Endometrial microvascular endothelial cells (primary cell): ENCODE measurements around the gene SNX32. TPM values are rescaled to one million over a fixed set of nuclear protein-coding genes. Genes with fewer than 3 reads are reported as not detected.

Experiments used
- in situ Hi-C: cut with HindIII; loops from 2 replicates; pipeline ENCODE4 v1.10.0; 2017; ENCODE audit warnings: low sequenced_read_pairs, low pct_unique_long_range_greater_than_20kb; ENCODE audit errors: inconsistent ontology term
- total RNA-seq: library from RNA; depleted of rRNA; stranded (reverse); fragments of >200 nt; gene quantifications from one replicate; pipeline ENCODE4 v1.2.3, GENCODE V29; 2015; ENCODE audit errors: inconsistent ontology term

The SNX32 gene
- total RNA-seq = not detected

DNA sequence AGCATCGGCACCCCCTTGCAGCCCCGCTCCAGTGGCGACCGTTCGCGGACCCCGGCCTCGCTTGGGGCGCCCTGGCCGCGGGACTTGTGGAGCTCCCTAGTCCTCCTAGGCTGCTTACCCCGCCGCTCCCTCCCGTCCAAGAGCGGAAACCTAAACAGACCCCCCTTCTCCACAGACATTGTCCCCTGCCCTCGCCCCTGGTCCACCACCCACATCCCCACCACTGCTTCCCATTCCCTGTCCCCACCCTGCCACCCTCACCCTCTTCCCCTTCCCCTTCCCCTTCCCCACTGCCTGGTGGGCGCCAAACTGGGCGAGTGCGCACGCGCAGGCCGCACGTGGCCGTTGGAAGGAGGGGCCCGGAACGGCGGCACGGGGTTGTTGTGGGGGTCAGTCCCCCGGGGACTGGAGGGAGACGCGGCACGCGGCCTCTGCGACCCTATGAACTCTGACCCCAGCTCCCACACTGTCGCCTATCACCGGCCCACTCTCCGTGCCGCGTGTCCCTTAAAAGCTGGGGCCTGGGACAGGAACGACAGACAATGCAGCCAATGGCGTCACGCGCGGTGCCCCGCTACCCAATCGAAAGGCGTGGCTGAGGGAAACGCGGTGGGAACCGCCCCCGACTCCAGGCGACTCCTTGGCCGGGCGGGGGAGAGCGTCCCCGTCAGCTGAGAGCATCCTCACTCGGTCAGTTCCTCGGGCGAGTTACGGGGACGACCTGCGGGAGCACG, at the start of gene SNX32:
TSS of gene SNX32 (plus strand) at position 667 of the 734 bp plus-strand sequence. CDS start 103 bp downstream, outside the sequence.
- in situ Hi-C loops = no loop called here

GRCh38 chr11:65785319-65786007, 48.3 kb upstream of the SNX32 start:
- in situ Hi-C loops = no loop called here

DNA sequence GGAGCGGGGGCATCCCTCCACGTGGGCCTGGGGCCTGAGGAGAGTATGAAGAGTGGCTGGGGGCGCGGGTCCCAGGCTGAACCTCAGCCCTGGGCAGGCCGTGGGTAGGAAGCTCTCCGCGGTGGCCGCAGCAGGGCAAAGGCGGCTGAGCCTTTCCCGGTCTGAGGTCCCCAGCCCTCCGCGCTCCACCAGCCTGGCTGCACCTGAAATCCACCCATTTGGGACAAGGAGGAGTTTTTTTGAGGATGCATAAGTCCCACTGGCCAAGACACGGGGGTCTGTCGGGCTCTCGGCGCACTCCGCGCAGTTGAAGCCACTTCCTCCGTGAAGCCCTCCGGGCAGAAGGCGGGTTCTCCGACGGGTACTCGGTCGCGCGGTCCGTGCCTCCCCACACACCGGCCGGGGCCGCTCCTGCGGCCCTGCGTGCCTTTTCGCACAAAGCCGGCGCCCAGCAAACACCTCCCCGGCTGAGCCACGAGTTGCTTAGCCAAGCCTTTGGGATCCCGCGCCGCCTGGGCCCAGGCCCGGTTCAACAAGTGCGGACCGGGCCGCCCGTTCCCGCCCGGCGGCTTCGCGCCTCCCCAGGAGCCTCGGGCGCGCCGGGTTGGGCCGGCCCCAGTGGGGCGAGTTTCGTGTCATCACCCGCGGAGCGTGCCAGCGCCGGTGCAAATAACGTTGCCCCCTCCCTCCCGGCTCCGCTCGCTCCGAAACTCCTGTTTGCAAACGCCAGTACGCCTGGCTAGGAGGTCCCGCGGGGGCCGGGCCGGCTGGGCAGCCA, 47.6 kb upstream of the SNX32 start:
- in situ Hi-C loops = no loop called here

GRCh38 chr11:65786786-65787636, 46.8 kb upstream of the SNX32 start, which contains the start of gene OVOL1:
TSS of gene OVOL1 (plus strand) at chr11:65787063. CDS start at chr11:65787374, 311 bp downstream.
- in situ Hi-C loops = no loop called here

DNA sequence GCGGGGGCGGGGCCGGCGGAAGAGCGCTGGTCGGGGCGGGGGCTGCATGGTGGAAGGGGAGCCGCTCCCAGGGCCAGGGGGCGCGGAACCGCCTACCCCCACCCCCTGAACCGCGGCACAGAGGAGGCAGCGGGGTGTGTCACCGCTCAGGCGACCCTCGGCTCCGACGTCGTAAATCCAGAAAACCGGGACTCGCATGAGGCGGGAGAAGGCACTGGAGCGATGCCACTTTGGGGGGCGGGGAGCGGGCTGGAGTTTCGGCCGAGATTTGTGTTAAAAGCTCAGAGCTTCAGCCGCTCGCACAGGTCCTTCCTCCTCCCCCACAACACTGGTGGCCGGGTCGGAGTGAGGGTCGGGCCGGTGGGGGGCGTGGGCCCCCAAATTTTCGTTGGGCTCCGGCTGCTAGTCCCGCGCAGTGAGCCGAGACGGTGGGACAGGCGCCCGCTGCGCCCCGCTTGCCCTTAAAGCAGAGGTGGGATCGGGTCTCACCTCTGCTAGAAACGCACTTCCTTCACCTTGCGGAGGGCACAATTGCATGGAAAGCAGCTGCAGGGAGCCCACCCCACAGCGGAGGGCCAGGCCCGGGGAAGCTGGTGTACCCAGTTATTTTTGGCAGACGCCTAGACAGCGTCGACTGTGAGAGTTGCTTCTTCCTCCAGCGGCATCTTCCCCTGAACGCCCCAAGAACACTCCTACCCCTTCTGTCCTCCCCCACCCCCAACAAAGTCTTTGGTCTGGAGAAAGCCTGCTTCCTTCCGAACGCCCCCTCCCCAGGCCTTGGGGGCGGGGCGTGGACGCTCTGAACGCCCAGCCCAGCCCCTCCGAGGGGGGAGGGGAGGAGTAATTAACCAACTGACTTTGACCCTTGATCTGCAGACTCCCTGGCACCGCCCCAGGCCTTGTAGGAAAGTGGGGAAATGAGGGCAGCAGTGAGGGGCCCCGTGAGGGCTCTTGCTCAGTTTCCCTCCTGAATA, 45.8 kb upstream of the SNX32 start:
- in situ Hi-C loops = no loop called here

DNA sequence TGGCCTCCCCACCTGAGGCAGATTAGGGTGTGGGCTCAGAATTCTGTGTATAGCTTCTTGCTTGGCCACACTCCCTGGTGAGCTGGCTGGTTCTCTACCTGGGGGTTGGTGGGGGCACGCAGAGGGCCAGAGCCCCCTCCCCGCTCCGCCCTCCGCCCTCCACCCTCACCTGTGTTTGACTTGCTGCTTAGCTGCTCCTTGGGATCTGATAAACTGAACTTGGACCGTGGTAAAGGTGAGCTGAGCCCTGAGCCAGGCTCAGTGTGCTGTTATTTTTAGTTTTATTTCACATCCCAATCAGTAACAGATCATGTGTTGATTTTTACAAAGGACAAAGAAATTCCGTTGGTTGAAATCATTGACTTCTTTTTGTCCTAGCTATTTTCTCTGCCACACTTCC, 44.9 kb upstream of the SNX32 start:
- in situ Hi-C loops = no loop called here

DNA sequence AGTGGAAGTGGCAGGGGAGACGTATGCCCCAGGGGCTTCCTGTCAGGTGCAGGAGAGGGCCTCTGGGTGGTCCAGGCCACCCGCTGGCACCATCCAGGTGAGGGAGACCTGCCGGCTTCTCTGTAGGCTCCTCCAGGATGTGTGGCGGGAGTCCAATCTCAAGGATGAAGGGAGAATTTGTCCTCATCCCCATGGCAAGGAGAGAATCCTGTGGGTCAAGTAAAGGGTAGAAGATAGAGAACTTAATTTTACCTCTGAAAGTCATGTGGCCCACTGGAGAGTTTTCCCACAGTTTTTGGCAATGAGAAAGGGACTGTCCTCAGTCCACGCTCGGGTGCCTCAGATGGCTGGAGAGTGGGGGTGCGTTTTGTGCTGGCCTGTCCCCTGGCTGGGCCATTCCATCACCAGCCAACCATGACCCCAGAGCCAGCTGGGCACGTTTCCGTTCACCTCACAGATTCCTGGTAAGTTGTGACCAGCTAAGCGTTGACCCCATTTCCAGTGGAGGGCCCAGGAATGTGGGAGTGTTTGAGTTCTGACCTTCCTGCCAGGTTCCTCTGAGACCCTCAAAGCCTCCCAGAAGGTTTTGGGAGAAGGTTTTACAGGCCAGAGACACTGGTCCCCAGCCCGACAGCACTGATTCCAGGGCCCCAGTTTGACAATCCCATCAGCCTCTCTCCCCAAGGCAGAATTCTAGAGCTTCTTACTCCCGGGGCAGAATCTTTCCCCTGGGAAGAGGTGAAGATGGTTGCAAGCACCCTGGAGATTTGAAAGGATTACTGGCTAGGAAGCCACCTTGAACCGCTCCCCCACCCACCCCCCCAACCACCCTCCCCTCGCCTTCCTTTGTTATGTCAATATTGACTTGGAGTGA, 44.3 kb upstream of the SNX32 start:
- in situ Hi-C loops = no loop called here

- in situ Hi-C loops = no loop called here
These were observed 43.5 kb upstream of the SNX32 start for GRCh38 chr11:65790104-65790901.

DNA sequence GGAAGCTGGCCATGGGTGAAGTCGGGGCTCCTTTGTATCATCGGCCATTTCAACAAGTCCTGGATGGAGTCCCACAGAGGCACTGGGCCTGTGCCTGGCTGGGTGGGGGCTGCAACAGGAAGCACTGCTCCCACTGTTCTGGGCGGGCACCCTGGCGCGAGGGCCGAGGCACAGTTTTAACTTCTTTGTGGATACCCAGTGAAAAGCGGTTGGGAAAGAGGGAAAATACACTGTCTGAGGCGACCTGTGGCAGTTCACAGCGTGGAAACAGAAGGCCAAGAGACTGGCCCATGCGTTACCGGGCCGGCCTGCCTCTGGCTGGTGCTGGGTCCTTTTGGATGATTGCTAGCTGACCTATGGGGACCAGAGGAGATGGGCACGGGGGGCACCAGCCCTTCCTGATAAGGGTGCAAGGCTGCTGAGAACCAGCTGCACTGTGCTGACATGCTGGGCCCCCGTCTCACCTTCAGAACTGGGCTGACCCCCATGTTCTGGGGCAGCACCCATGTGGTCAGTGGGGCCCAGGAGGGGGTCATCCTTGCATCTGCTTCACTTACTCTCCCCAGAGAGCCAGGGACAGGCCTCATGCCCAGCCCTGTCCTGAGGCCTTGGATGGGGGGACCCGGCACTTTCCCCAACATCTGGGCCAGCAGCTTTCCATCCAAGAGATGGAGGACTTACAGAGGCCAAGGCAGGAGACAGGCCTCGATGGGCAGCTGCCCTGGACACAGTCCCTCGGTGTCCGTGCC, 42.7 kb upstream of the SNX32 start:
- in situ Hi-C loops = no loop called here

DNA sequence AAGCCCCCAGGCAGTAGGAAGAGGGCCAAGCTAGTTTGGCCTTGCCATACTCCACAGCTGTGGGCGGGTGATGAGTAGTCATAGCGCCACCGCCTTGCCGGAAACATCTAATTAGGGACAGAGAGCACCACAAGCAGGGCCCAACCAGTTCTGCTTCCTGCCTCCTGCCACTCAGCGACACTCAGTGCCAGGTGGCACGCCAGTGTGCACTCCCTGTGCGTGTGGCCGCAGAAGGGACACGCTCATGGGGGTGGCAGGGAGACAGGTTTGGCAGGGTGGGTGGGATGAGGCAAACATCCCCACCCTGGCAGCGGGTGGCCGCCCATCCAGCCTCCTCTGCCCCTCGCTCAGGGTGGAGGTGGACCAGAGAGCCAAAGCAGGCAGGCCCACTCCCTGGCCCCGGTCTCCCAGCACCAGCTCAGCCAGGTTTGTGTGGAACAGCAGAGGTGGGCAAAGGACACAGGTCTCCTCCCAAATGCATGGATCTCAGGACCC, 42.0 kb upstream of the SNX32 start:
- in situ Hi-C loops = no loop called here

DNA sequence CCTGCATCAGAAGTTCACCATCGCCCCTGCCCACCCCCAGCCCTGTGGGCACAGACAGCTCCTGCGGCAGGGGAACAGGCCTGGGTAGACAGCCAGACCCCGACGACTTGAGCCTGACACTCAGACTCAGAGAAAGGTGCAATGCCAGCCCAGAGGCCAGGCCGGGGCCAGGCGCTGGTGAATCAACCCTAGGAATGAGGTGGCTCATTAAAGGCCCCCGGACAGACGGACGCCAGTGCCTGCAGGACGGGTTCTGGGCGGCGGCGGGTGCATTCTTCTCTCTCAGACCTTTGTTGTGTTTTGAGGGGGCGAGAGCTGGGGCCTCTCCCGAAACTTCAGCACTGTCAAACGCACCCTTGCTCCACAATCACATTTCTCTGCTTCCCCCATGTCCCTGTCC, 41.3 kb upstream of the SNX32 start:
- in situ Hi-C loops = no loop called here

DNA sequence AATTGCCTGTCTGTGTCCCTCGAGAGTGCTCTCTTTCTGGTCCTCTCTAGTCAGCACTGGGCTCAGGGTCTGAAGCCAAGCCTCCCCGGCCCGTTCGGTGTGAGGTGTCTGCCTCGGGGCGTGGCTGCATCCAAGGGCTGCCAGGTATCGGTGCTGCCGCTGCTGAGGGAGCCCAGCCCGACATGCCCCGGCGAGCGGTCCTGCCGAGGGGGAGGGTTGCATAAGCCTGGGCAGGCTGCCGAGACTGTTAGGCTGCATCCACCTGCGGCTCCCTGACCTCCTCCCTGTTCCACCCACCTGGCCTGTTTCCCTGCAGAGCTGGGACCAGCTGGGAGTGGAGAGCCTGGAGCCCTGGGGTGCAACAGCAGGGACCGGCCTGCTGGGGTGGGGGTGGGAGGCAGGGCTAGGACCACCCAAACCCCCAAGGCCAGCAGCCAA, 40.6 kb upstream of the SNX32 start:
- in situ Hi-C loops = no loop called here

DNA sequence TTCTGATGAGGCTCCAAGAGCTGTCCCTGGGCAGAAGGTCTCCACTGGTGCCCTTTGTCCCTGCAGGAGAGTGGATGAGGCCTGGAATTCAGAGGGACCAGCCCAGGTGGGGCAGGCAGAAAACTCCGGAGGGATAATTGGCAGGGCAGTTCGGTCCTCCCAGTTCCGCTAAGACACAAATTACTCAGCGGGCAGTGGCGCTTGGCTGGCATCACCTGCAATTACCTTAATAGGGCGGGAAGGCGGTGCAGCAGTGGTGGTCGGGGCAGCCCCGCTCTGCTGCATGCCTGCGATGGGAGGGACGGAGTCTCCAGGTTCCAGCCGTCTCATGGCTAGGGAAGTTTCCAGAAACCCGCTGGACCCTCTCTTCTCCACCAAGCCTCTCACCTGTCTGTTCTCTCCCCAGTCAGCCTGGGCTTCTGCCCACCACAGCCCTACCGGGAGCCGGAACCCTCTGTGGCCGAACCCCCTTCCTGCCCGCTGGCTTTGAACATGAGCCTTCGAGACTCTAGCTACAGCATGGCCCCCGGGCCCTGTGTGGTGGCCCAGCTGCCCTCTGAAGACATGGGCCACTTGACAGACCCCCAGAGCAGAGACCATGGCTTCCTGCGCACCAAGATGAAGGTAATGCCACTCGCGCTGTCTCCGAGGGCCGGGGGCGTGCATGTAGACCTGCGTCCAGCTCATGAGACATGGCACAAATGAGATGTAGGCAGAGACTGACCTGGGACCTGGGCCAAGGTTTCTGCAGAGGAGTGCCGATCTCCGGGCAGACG, 40.0 kb upstream of the SNX32 start:
- in situ Hi-C loops = no loop called here
